Aorta (tissue), 5 donors: ENCODE results near the gene BEAN1. TPM values are rescaled to one million over a fixed set of nuclear protein-coding genes. Genes with fewer than 3 reads are reported as not detected.

Experiments
- ATAC-seq: fragments of 200-7000 bp; cut with Tn5 transposase; one replicate; pipeline ENCODE4 v1.9.1; 2022; ENCODE audit warnings: moderate library complexity; ENCODE audit not compliant: low FRiP score
- DNase-seq, 2 donors: peaks; one replicate each; pipeline ENCODE4 v3.0.0-alpha.2; 2020
- H3K27ac ChIP-seq, 2 donors: one replicate each; pipeline ENCODE4 v1.5.1; 2013; ENCODE audit warnings: low read length in 2 of 2, mild to moderate bottlenecking in 2 of 2, moderate library complexity in 2 of 2, control low read depth in 1 of 2, inconsistent platforms in 1 of 2, low read depth in 1 of 2
- H3K27me3 ChIP-seq, 2 donors: one replicate each; pipeline ENCODE4 v1.6.1; 2013; ENCODE audit warnings: control low read depth in 1 of 2, low read length in 1 of 2, mild to moderate bottlenecking in 1 of 2, moderate library complexity in 1 of 2; ENCODE audit not compliant: insufficient read depth in 2 of 2, control insufficient read depth in 1 of 2
- H3K36me3 ChIP-seq, 2 donors: one replicate each; pipeline ENCODE4 v1.6.1; 2013; ENCODE audit warnings: control low read depth in 1 of 2, low read length in 1 of 2, mild to moderate bottlenecking in 1 of 2; ENCODE audit not compliant: insufficient read depth in 2 of 2, control insufficient read depth in 1 of 2
- H3K4me1 ChIP-seq, 2 donors: one replicate each; pipeline ENCODE4 v1.6.1; 2013; ENCODE audit warnings: low read length in 2 of 2, control low read depth in 1 of 2, mild to moderate bottlenecking in 1 of 2, moderate library complexity in 1 of 2; ENCODE audit not compliant: insufficient read depth in 2 of 2, control insufficient read depth in 1 of 2
- H3K4me3 ChIP-seq, 2 donors: one replicate each; pipeline ENCODE4 v1.5.1; 2013; ENCODE audit warnings: low read length in 2 of 2, control low read depth in 1 of 2, mild to moderate bottlenecking in 1 of 2
- H3K9me3 ChIP-seq: one replicate; pipeline ENCODE4 v1.6.1; 2013; ENCODE audit warnings: mild to moderate bottlenecking, low read length; ENCODE audit not compliant: control insufficient read depth
- WGBS, 2 donors: extraction: QIAGEN DNeasy Blood & Tissue Kit; methylation state at CpG; one replicate each; pipeline ENCODE4 v1.1.7; 2013; 5-methylcytosine and 5-hydroxymethylcytosine counted together
- intact Hi-C, 2 donors: fragments of 100-400 bp; cut with DNase I; formaldehyde crosslinking; loops; one replicate each; pipeline versions ENCODE4 v1.14.2 to v1.15.0; 2022
- polyA plus RNA-seq, 2 donors: library from polyadenylated mRNA; stranded (reverse); fragments of 200-250 nt; gene quantifications; one replicate each; pipeline ENCODE4 v1.2.3, GENCODE V29; 2013
- total RNA-seq, 2 donors: library from RNA; stranded (reverse); fragmentation: NEBNext Ultra II Directional; extraction: Animal tissue kit (Norgen Biotek cat#: 25700); gene quantifications; one replicate each; pipeline ENCODE4 v1.2.1, GENCODE V29; 2021
- donor health status: healthy with polysubstance abuse.
- donor health status: Bipolar disorder and iron deficiency.
- donor health status: DM: no; HTN: no; CAD: no.
- donor health status: DM: no; HTN: no; CAD: no.
- donor health status: DM: yes; HTN: yes; CAD: no.

Gene BEAN1
- total and polyA plus RNA-seq, 4 donors: 0.13 to 1.8 (median 0.46) TPM

DNA sequence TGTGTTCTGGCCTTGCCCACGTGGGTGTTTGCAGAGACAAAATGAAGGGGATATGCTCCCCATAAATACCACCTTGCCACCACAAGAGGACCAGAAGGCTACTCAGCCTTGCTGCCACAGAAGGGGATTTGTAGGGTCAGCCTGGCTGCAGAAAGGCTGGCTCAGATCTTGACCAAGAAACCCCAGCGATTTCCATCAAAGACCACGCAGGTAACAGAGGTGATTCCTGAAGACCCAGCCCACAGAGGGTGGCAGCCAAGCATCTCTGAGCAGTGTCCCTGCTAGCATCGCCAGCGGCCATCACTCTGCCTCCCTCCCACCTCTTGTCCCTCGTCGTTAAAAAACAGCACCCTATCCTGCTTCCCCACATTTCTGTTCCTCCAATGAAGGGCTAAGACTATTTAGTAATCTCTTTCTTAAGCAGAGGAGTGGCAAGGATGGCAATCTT is 54.9 kb downstream of the BEAN1 start:
- WGBS, 2 donors: 69 to 73% methylated on average over 7 of the region's 7 CpGs
- Histone ChIP-seq H3K9me3 (no peaks in the 10 kb centered on the region), H3K4me1 (no peaks in the 10 kb centered on the region), H3K27ac (no peak overlapping the region), H3K36me3 (no peaks in the 10 kb centered on the region), H3K4me3 (no peak overlapping the region), H3K27me3 (no peaks in the 10 kb centered on the region)
- no peak for ATAC-seq
- intact Hi-C loops: loop anchor here (2.0 to 5.0 kb wide), 5 partner anchors 70 to 130 kb away; partner anchors contain the start of genes CKLF (in 1 of the 2), CMTM3 (in 1 of the 2) and TK2 (in 1 of the 2)
- DNase-seq: no peak

DNA sequence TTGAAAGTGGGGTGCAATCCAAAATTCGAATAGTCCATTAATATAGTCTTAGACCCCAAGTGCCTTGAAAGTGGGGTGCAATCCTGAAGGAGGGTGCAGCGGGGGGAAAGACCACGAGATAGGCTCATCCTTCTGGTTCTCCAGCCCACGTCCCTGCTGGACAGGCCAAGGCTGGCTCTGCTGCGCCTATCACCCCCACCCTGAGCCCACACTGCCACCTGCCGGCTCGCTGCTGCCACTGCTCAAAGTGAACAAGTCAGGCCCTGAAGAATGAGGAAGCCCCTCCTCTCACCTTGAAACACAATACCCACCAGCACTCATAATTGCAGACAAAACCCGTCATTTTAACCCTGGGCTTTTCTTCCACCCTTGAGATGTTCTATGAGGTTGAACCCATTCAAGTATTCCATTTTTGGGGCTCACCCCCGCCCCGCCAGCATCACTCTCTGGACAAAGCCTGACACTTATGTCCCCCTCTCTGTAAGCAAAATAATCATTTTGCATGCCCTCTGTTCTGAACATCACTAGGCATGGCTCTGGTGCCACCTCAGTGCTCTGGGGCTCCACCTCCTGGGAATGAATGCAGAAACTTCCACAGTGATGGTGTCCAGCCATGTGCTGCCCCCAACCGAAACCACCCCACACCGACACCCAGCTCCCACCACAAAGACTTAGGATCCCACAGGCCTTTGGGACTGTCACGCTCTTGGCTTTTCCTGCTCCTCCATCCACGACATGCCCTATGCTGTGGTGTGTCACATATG is 56.8 kb downstream of the BEAN1 start:
- ATAC-seq: peak; percentile 75
- intact Hi-C loops: loop anchor here (2.0 to 5.0 kb wide), 5 partner anchors 68 to 132 kb away; partner anchors contain the start of genes CKLF (in 1 of the 2), CMTM3 (in 1 of the 2) and TK2 (in 1 of the 2)
- 38 to 42% methylated on average over 14 of the region's 14 CpGs for WGBS, 2 donors

DNA sequence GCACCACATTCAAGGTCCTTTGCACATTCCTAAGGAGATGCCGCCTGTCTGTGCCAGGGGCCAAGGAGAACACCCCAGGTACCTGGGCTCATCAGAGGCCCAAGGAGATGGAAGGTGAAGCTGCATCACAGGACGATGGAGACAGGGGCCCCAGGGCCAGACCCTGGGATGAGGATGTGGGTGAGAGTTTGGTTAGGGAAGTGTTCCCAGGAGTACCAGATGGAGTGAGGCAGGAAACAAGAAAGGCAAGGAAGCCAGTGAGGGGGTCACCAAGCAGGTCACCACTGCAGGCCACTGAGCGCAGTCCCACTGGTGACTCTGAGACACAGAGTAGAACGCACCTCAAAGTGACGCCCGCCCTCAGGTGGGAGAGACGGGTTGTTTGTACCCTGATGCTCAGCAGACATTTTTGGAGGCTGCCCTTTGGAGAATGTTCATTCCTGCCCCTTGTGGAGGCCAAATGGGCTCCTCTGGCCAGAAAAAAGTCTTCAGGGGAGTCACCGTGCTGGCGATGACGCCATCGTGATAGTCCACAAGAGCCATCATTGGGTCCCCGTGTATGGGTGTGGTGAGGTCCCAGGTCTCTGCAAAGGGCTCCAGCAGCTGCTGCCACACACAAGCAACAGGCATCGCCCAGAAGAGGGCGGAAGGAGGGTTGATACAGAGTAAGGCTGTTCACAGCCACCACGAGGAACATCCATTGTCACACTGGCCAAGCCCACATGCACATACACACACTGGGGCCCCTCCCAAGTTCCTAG is 57.5 kb downstream of the BEAN1 start:
- H3K36me3 ChIP-seq: no peaks in the 10 kb centered on the region
- no peaks in the 10 kb centered on the region for H3K4me1 ChIP-seq
- intact Hi-C loops: loop anchor here (5.0 kb wide), 3 partner anchors 68 to 132 kb away; partner anchors contain the start of genes CKLF (in 1 of the 2), CMTM3 (in 1 of the 2) and TK2 (in 1 of the 2)
- no peak overlapping the region for H3K4me3 ChIP-seq
- DNase-seq: no peak
- no peak overlapping the region for H3K27ac ChIP-seq
- ATAC-seq: no peak
- 90 to 91% methylated on average over 15 of the region's 15 CpGs for WGBS, 2 donors
- no peaks in the 10 kb centered on the region for H3K27me3 ChIP-seq
- no peaks in the 10 kb centered on the region for H3K9me3 ChIP-seq

More for the DNA sequence above, 56.8 kb downstream of the BEAN1 start:
- DNase-seq: peak; percentile 88 to 92
- Histone ChIP-seq H3K4me1 (no peaks in the 10 kb centered on the region), H3K9me3 (no peaks in the 10 kb centered on the region), H3K27ac (no peak overlapping the region), H3K36me3 (no peaks in the 10 kb centered on the region), H3K4me3 (no peak overlapping the region), H3K27me3 (no peaks in the 10 kb centered on the region)

DNA sequence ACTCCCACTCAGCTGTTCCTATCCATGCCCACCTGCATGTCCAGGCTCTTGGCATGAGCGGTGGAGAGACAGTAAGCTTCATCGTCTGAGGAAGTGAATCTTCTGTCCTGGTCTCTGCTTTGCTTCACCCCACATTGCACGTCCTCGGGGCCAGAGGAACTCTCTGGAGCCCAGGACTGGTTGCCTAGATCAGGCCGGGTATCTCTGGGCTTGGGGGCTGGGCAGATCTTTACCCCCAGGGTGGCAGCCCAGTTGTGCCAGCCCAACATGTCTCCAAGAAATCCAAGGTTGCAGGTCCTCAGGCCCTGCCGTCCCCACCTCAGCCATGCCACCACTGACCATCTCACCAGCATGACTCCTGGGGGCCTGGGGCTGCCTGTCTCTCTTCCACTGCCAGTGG is 58.3 kb downstream of the BEAN1 start:
- Histone ChIP-seq H3K4me3 (no peak overlapping the region), H3K36me3 (no peaks in the 10 kb centered on the region), H3K27ac (peak overlapping the region in 1 of 2 donors; percentile 6), H3K9me3 (no peaks in the 10 kb centered on the region), H3K4me1 (no peaks in the 10 kb centered on the region), H3K27me3 (no peaks in the 10 kb centered on the region)
- 86 to 91% methylated on average over 5 to 6 of the region's 6 CpGs for WGBS, 2 donors
- no peak for DNase-seq
- intact Hi-C loops: no loop called here
- no peak for ATAC-seq

DNA sequence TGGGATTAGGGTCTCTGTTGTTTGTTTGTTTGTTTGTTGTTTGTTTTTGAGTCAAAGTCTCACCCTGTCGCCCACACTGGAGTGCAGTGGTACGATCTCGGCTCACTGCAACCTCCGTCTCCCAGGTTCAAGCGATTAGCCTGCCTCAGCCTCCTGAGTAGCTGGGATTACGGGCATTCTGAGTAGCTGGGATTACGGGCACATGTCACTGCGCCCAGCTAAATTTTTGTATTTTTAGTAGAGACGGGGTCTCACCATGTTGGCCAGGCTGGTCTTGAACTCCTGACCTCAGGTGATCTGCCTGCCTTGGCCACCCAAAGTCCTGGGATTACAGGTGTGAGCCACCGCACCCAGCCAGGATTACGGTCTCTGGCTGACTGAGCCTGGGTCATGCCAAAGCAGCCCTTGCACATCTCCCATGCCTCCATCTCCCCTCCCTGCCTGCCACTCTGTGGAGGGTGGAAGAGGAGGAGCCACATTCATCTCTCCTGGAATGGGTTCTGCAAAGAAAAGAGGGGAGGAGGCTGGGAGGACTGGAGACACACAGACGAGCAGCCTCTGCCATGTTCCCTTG is 59.2 kb downstream of the BEAN1 start:
- Histone ChIP-seq H3K9me3 (no peaks in the 10 kb centered on the region), H3K27me3 (no peaks in the 10 kb centered on the region), H3K27ac (peak overlapping the region; percentile 4 to 60), H3K4me3 (no peak overlapping the region), H3K4me1 (no peaks in the 10 kb centered on the region), H3K36me3 (no peaks in the 10 kb centered on the region)
- intact Hi-C loops: no loop called here
- DNase-seq: peak in 1 of 2 donors; percentile 37
- 90% methylated on average over 12 of the region's 12 CpGs for WGBS, 2 donors
- ATAC-seq: no peak

DNA sequence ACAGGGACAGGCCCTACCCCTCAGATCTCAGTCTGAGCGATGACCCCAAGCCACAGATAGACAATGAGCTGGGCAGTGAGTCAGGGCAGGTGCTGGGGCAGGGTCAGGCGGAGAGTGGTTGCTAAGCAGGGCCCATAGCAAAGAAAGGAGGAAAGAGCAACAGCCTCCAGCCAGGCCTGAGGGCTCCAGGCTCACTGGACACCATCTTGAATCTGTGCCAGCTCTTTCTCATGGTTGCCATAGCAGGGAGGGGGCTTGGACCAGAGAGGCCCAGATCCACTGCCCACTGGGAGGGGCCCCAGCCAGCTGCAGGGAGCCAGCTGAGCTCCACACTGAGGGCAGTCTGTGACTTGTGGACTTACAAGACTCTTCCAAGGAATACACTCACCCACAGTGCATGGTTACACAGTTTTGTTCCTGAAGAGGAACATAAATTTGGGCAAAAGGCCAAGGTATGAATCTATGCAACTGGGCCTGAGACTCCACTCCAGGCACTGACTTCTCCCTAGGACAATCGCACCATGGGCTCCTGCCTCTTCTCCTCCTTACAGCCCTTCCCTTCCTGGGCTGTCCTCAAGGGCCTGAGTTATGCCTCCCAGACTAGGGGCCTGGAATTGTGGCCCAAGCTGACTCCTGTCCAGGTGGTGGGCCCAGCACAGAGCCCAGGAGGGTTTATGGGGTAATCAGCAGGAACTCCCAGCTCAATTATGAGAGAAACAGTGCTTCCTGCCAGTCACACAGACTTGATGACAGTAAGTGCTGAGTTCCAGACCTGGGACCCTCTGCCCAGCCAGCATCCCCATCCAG is 59.9 kb downstream of the BEAN1 start:
- DNase-seq: peak; percentile 75 to 78
- H3K9me3 ChIP-seq: no peaks in the 10 kb centered on the region
- H3K4me3 ChIP-seq: no peak overlapping the region
- 42 to 45% methylated on average over 3 of the region's 3 CpGs for WGBS, 2 donors
- no peaks in the 10 kb centered on the region for H3K36me3 ChIP-seq
- H3K4me1 ChIP-seq: no peaks in the 10 kb centered on the region
- intact Hi-C loops: no loop called here
- H3K27ac ChIP-seq: peak overlapping the region; percentile 4 to 60
- H3K27me3 ChIP-seq: no peaks in the 10 kb centered on the region
- ATAC-seq: peak; percentile 66

DNA sequence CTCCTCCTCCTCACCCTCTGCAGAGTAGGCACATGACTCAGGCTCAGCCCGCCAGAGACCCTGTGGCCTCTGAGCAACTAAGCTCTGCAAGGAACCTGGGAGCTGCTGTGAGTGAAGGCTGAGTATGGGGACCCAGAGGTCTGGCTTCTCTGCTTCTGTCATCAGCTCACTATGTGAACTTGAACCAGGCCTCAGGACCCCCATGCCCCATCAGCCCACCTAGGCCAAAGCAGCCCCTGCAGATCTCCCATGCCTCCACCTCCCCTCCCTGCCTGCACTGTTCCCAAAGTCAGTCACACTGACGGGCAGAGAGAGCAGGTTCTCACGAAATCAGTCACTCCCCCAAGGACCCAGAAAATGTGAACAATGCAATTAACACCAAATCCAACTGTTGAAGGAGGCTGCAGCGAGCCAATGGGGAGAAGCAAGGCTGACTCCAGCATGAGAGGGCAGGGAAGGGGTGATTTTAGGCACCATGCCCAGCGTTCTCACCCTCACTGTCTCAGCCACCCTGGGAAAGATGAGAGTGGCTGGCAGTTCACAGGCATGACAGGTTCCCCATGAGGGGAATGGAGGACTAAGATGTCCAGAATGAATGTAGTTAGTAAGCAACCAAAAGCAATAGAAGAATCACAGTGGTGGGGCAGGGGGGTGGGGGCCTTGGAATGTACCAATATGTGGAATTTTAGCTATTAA is 60.6 kb downstream of the BEAN1 start:
- Histone ChIP-seq H3K9me3 (no peaks in the 10 kb centered on the region), H3K4me1 (no peaks in the 10 kb centered on the region), H3K36me3 (no peaks in the 10 kb centered on the region), H3K4me3 (no peak overlapping the region), H3K27me3 (no peaks in the 10 kb centered on the region), H3K27ac (peak overlapping the region in 1 of 2 donors; percentile 60)
- WGBS, 2 donors: 57 to 62% methylated on average over 5 of the region's 5 CpGs
- ATAC-seq: peak; percentile 24
- intact Hi-C loops: no loop called here
- peak in 1 of 2 donors; percentile 70 for DNase-seq
